Smooth muscle cell (in vitro differentiated cells): ENCODE measurements around the gene FAM171A1. TPM values are rescaled to one million over a fixed set of nuclear protein-coding genes. Genes with fewer than 3 reads are reported as not detected.

ENCODE experiments used
- DNase-seq: peaks from one replicate; lab custom pipeline; 2025; ENCODE audit not compliant: unreplicated experiment; lab: John Stamatoyannopoulos, UW
- H2AFZ ChIP-seq: fragments of 200-600 bp; sonication (generic); 2 replicates; pipeline ENCODE4 v1.6.0; 2016; ENCODE audit warnings: antibody characterized with exemption, low read depth, mild to moderate bottlenecking
- H3F3A ChIP-seq: fragments of 200-600 bp; sonication (generic); 2 replicates; pipeline ENCODE4 v1.6.0; 2017; ENCODE audit warnings: antibody characterized with exemption, low read depth
- H3K27ac ChIP-seq: fragments of 200-600 bp; sonication (generic); 2 replicates; pipeline ENCODE4 v1.5.1; 2016; ENCODE audit warnings: low read depth, mild to moderate bottlenecking
- H3K27me3 ChIP-seq: fragments of 200-600 bp; sonication (generic); 2 replicates; pipeline ENCODE4 v1.6.1; 2016; ENCODE audit warnings: low read depth, mild to moderate bottlenecking
- H3K36me3 ChIP-seq: fragments of 200-600 bp; sonication (generic); 2 replicates; pipeline ENCODE4 v1.5.1; 2016; ENCODE audit warnings: low read depth
- H3K4me1 ChIP-seq: fragments of 200-600 bp; sonication (generic); 2 replicates; pipeline ENCODE4 v1.5.1; 2016; ENCODE audit warnings: low read depth
- H3K4me2 ChIP-seq: fragments of 200-600 bp; sonication (generic); 2 replicates; pipeline ENCODE4 v1.6.0; 2016; ENCODE audit warnings: mild to moderate bottlenecking
- H3K4me3 ChIP-seq: fragments of 200-600 bp; sonication (generic); 2 replicates; pipeline ENCODE4 v1.5.1; 2016; ENCODE audit warnings: mild to moderate bottlenecking
- H3K79me2 ChIP-seq: fragments of 200-600 bp; sonication (generic); 2 replicates; pipeline ENCODE4 v1.6.0; 2016; ENCODE audit warnings: low read depth, mild to moderate bottlenecking
- H3K9ac ChIP-seq: fragments of 200-600 bp; sonication (generic); 2 replicates; pipeline ENCODE4 v1.6.0; 2016; ENCODE audit warnings: low read depth
- H3K9me3 ChIP-seq: fragments of 200-600 bp; sonication (generic); replicated peaks from 2 replicates; pipeline ENCODE4 v1.5.1; 2016; ENCODE audit warnings: low read depth
- H4K20me1 ChIP-seq: fragments of 200-600 bp; sonication (generic); 2 replicates; pipeline ENCODE4 v1.6.0; 2016; ENCODE audit warnings: low read depth
- CTCF ChIP-seq: fragments of 200-600 bp; sonication (generic); IDR thresholded peaks from 2 replicates; pipeline ENCODE4 v1.5.1; 2017; ENCODE audit warnings: borderline replicate concordance, mild to moderate bottlenecking, antibody characterized with exemption; ENCODE audit not compliant: insufficient read depth, poor library complexity, severe bottlenecking
- WGBS: methylation state at CpG from one replicate; pipeline ENCODE4 v1.1.7; 2016; ENCODE audit warnings: low lambda C conversion rate; 5-methylcytosine and 5-hydroxymethylcytosine counted together
- polyA plus RNA-seq: library from polyadenylated mRNA; unstranded; fragments of >200 nt; fragmentation: Nextera tagmentation; extraction: Ambion mirVana; gene quantifications from 2 replicates; pipeline ENCODE4 v1.2.1, GENCODE V29; 2016
- total RNA-seq: library from RNA; depleted of rRNA; stranded (reverse); fragments of >200 nt; gene quantifications from 2 replicates; pipeline ENCODE4 v1.2.3, GENCODE V29; 2014

FAM171A1 gene
- total and polyA plus RNA-seq, 2 experiments from 2014 or later: 25.5 to 37.2 TPM

- Histone ChIP-seq H3K4me3 (peak within 1 kb of the TSS; percentile 99), H3K36me3 (no peaks in the 10 kb centered on the region), H3K4me1 (peaks cover 17% of the 10 kb centered on the region), H3K4me2 (peak within 1 kb of the TSS; percentile 94), H3K9ac (peak within 1 kb of the TSS; percentile 83), H3K79me2 (peaks cover 23% of the 10 kb centered on the region), H3F3A (peaks cover 10% of the 10 kb centered on the region), H3K9me3 (no peaks in the 10 kb centered on the region), H4K20me1 (peaks cover 4% of the 10 kb centered on the region), H3K27ac (no peak within 1 kb of the TSS), H2AFZ (peak within 1 kb of the TSS; percentile 100), H3K27me3 (no peaks in the 10 kb centered on the region)
- under 1% methylated on average over 21 of the region's 70 CpGs for WGBS
- TF ChIP-seq CTCF: no peak
- DNase-seq: no peak
Measured at GRCh38 chr10:15168291-15168785, 202.8 kb downstream of the FAM171A1 start, which contains the start of gene NMT2. TSS of gene NMT2 (minus strand) at chr10:15168693. CDS start at chr10:15168612, 81 bp downstream.

- peak; percentile 44 for TF ChIP-seq CTCF
- Histone ChIP-seq H3F3A (peaks cover 10% of the 10 kb centered on the region), H3K36me3 (no peaks in the 10 kb centered on the region), H4K20me1 (peaks cover 7% of the 10 kb centered on the region), H2AFZ (peak overlapping the region; percentile 100), H3K79me2 (peaks cover 28% of the 10 kb centered on the region), H3K4me1 (peaks cover 17% of the 10 kb centered on the region), H3K27ac (no peak overlapping the region), H3K27me3 (no peaks in the 10 kb centered on the region), H3K4me2 (peak overlapping the region; percentile 94), H3K9ac (peak overlapping the region; percentile 83), H3K4me3 (peak overlapping the region; percentile 99), H3K9me3 (no peaks in the 10 kb centered on the region)
- peak; percentile 42 for DNase-seq
- whole genome bisulfite sequencing: 1% methylated on average over 49 of the region's 54 CpGs
Measured at GRCh38 chr10:15167411-15168290, 203.4 kb downstream of the FAM171A1 start.

DNA sequence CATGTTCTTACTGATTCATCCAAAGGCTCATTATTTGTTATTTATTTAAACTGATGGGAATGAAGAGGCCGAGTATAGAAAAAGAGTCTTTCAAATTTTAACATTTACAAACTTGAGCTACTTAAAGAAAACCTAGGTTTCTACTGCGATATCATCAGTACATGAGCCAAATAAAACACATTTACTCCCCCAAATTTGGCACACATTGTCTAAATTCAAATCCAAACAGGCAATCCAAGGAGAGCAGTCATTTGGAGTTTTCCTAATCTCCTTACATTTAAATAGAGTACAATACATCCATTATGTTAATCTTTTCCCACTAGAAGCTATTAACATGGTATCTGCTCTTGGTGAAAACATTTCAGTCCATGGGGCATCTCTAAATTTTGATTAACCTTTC is 204.8 kb downstream of the FAM171A1 start:
- Histone ChIP-seq H2AFZ (no peak overlapping the region), H3K9ac (no peak overlapping the region), H3K27ac (no peak overlapping the region), H3F3A (peaks cover 10% of the 10 kb centered on the region), H3K4me3 (peak overlapping the region; percentile 99), H3K4me2 (no peak overlapping the region), H3K9me3 (no peaks in the 10 kb centered on the region), H4K20me1 (peaks cover 7% of the 10 kb centered on the region), H3K27me3 (no peaks in the 10 kb centered on the region), H3K36me3 (no peaks in the 10 kb centered on the region), H3K4me1 (peaks cover 17% of the 10 kb centered on the region), H3K79me2 (peaks cover 31% of the 10 kb centered on the region)
- no peak for TF ChIP-seq CTCF
- no peak for DNase-seq
- WGBS: 89% methylated on average over 2 of the region's 2 CpGs
